HEK293 (cell line): ENCODE data around the gene PCSK5.

Source experiments
- ATF2 ChIP-seq: fragments of 450-650 bp; formaldehyde crosslinking; IDR thresholded peaks from 2 replicates; pipeline ENCODE4 v1.5.1; 2016; ENCODE audit warnings: missing biosample characterization, missing genetic modification characterization, low read depth
- CTCF ChIP-seq: fragments of 450-650 bp; formaldehyde crosslinking; IDR thresholded peaks from 2 replicates; pipeline ENCODE4 v1.5.1; 2016; ENCODE audit warnings: missing biosample characterization, missing genetic modification characterization
- HOXD13 ChIP-seq: sonication (generic); formaldehyde crosslinking; IDR thresholded peaks from 2 replicates; pipeline ENCODE4 v1.8.0; 2022; ENCODE audit warnings: missing genetic modification reagents, borderline replicate concordance
- INSM2 ChIP-seq: fragments of 450-650 bp; formaldehyde crosslinking; IDR thresholded peaks from 2 replicates; pipeline ENCODE4 v1.5.1; 2016; ENCODE audit warnings: missing biosample characterization, missing genetic modification characterization
- SALL2 ChIP-seq: fragments of 450-650 bp; formaldehyde crosslinking; IDR thresholded peaks from 2 replicates; pipeline ENCODE4 v1.5.0; 2017; ENCODE audit warnings: missing biosample characterization, mild to moderate bottlenecking, missing genetic modification characterization, borderline replicate concordance
- YY1 ChIP-seq: fragments of 450-650 bp; formaldehyde crosslinking; IDR thresholded peaks from 2 replicates; pipeline ENCODE4 v1.5.1; 2018; ENCODE audit warnings: missing biosample characterization, missing genetic modification characterization
- ZNF114 ChIP-seq: fragments of 450-650 bp; formaldehyde crosslinking; IDR thresholded peaks from 2 replicates; pipeline ENCODE4 v1.5.0; 2017; ENCODE audit warnings: missing biosample characterization, missing genetic modification characterization
- ZNF335 ChIP-seq: fragments of 450-650 bp; formaldehyde crosslinking; conservative IDR thresholded peaks from 2 replicates; pipeline ENCODE4 v1.5.1; 2016; ENCODE audit warnings: missing biosample characterization, missing genetic modification characterization
- ZNF530 ChIP-seq: fragments of 450-650 bp; formaldehyde crosslinking; IDR thresholded peaks from 2 replicates; pipeline ENCODE4 v1.5.1; 2016; ENCODE audit warnings: low read depth, missing biosample characterization, missing genetic modification characterization
- ZNF561 ChIP-seq: fragments of 450-650 bp; IDR thresholded peaks from 2 replicates; pipeline ENCODE4 v1.5.1; 2018; ENCODE audit warnings: missing biosample characterization, missing genetic modification characterization, borderline replicate concordance
- ZNF580 ChIP-seq: fragments of 450-650 bp; formaldehyde crosslinking; IDR thresholded peaks from 2 replicates; pipeline ENCODE4 v1.5.1; 2016; ENCODE audit warnings: missing biosample characterization, missing genetic modification characterization
- TF ChIP-seq, protein P1 (sequence below): fragments of 450-650 bp; formaldehyde crosslinking; IDR thresholded peaks from 2 replicates; pipeline ENCODE4 v1.5.1; 2016; ENCODE audit warnings: missing biosample characterization, missing genetic modification characterization
- TF ChIP-seq, protein P2 (sequence below): fragments of 450-650 bp; formaldehyde crosslinking; IDR thresholded peaks from 2 replicates; pipeline ENCODE4 v1.5.1; 2016; ENCODE audit warnings: missing biosample characterization, missing genetic modification characterization

DNA sequence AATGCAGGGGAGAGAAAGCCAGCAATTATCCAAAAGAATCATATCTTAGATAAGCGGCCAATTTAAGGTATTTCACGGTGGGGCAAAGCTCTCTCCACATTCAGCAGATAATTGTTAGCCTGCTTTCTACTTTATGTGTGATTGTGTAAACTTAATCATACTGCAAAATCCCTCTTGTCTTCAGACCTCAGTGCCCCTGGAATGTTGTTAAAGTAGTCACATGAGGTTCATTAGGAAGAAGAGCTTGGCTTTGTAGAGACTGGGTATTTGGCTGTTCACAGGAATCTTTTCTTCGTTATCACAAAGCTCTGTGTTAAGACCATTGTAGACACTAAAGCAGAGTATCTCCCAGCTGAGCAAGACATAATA lies 376.8 kb downstream of the PCSK5 start:
- TF ChIP-seq CTCF (tag by site-specific recombination) (no peak), ZNF530 (tag by site-specific recombination) (no peak), SALL2 (tag by site-specific recombination) (no peak), ATF2 (tag by site-specific recombination) (no peak), ZNF335 (tag by site-specific recombination) (no peak), ZNF114 (tag by site-specific recombination) (no peak), YY1 (tag by site-specific recombination) (no peak), ZNF580 (tag by site-specific recombination) (no peak), HOXD13 (CRISPR knock-in tag) (no peak), ZNF561 (tag by site-specific recombination) (no peak), INSM2 (no peak)
- TF ChIP-seq, protein P1, sequence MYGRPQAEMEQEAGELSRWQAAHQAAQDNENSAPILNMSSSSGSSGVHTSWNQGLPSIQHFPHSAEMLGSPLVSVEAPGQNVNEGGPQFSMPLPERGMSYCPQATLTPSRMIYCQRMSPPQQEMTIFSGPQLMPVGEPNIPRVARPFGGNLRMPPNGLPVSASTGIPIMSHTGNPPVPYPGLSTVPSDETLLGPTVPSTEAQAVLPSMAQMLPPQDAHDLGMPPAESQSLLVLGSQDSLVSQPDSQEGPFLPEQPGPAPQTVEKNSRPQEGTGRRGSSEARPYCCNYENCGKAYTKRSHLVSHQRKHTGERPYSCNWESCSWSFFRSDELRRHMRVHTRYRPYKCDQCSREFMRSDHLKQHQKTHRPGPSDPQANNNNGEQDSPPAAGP (tag by site-specific recombination): no peak
- TF ChIP-seq, protein P2, sequence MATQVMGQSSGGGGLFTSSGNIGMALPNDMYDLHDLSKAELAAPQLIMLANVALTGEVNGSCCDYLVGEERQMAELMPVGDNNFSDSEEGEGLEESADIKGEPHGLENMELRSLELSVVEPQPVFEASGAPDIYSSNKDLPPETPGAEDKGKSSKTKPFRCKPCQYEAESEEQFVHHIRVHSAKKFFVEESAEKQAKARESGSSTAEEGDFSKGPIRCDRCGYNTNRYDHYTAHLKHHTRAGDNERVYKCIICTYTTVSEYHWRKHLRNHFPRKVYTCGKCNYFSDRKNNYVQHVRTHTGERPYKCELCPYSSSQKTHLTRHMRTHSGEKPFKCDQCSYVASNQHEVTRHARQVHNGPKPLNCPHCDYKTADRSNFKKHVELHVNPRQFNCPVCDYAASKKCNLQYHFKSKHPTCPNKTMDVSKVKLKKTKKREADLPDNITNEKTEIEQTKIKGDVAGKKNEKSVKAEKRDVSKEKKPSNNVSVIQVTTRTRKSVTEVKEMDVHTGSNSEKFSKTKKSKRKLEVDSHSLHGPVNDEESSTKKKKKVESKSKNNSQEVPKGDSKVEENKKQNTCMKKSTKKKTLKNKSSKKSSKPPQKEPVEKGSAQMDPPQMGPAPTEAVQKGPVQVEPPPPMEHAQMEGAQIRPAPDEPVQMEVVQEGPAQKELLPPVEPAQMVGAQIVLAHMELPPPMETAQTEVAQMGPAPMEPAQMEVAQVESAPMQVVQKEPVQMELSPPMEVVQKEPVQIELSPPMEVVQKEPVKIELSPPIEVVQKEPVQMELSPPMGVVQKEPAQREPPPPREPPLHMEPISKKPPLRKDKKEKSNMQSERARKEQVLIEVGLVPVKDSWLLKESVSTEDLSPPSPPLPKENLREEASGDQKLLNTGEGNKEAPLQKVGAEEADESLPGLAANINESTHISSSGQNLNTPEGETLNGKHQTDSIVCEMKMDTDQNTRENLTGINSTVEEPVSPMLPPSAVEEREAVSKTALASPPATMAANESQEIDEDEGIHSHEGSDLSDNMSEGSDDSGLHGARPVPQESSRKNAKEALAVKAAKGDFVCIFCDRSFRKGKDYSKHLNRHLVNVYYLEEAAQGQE: no peak
